HG02938 (cell line): Measurements from ENCODE around the gene LYZL4.

Experiments
- ATAC-seq: cut with Tn5 transposase; IDR thresholded peaks from one replicate; pipeline ENCODE4 v1.9.1; 2021; ENCODE audit warnings: mild to moderate bottlenecking, moderate library complexity; ENCODE audit not compliant: unreplicated experiment

Gene LYZL4

GRCh38 chr3:42376344-42376798 lies 34.0 kb downstream of the LYZL4 start:
- ATAC-seq, result no peak

GRCh38 chr3:42375121-42375800 lies 35.1 kb downstream of the LYZL4 start:
- ATAC-seq, result no peak

GRCh38 chr3:42371776-42372175 lies 38.6 kb downstream of the LYZL4 start:
- ATAC-seq, result no peak

GRCh38 chr3:42369832-42370231 lies 40.6 kb downstream of the LYZL4 start:
- no peak for ATAC-seq

GRCh38 chr3:42369304-42369703 lies 41.1 kb downstream of the LYZL4 start:
- ATAC-seq, result no peak

- no peak for ATAC-seq
Measured at GRCh38 chr3:42368861-42369260, 41.5 kb downstream of the LYZL4 start.

- no peak for ATAC-seq
Measured at GRCh38 chr3:42367903-42368302, 42.5 kb downstream of the LYZL4 start.

GRCh38 chr3:42366550-42366949 lies 43.9 kb downstream of the LYZL4 start:
- ATAC-seq, result no peak

- no peak for ATAC-seq
Measured at GRCh38 chr3:42357335-42357734, 53.1 kb downstream of the LYZL4 start.

- no peak for ATAC-seq
Measured at GRCh38 chr3:42355612-42356011, 54.8 kb downstream of the LYZL4 start.

- no peak for ATAC-seq
Measured at GRCh38 chr3:42353631-42354030, 56.8 kb downstream of the LYZL4 start.

GRCh38 chr3:42351207-42351606 lies 59.2 kb downstream of the LYZL4 start:
- ATAC-seq, result no peak

GRCh38 chr3:42349765-42350594 lies 60.4 kb downstream of the LYZL4 start:
- no peak for ATAC-seq

GRCh38 chr3:42347928-42348327 lies 62.5 kb downstream of the LYZL4 start:
- no peak for ATAC-seq
